Measurements from ENCODE around the gene MLLT3. TPM values are rescaled to one million over a fixed set of nuclear protein-coding genes. Genes with fewer than 3 reads are reported as not detected.
"Not testable (repeated sequence)": the region's sequence is repeated elsewhere in the genome, so short reads cannot be mapped to it uniquely, and the experiment has no call there.

Gene MLLT3
- total RNA-seq = 3.8 and 4.1 TPM in 2 replicates

DNA sequence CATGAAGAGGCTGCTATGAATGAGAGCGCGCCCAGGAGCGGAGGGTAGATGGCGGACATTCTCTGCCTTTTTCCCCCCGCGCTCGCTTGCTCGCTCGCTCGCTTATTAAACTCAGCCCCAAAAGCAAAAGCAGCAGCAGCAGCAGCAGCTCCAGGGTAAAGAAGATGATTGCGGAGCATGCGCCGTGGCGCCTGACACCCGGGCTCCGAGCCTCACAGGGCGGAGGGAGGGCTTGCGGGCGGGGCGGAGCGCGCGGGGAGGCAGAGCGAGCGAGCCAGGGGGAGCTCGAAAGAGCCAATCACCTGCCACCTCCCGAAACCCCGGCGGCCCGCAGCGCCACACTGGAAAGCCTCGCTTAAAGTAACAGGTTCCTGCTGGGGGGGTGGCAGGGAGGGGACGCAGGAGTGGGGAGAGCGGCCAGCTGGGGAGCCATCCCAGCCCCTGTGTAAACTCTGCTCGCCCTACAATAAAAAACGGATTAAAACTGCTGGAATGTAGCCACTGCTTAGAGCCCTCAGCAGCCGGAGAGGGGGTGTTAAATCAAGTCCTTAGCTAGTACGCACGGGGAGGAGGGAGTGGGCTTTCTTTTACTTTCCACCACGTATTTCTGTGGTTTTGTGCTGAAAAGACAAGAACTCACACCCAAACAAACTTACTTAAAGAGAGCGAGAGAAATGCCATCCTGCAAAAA is at the start of gene MLLT3:
MLLT3 (minus strand) TSS at position 170 of the 691 bp plus-strand sequence.
- peak; percentile 96 for DNase-seq (ENCODE audit: low read depth in 2 of 2)

DNA sequence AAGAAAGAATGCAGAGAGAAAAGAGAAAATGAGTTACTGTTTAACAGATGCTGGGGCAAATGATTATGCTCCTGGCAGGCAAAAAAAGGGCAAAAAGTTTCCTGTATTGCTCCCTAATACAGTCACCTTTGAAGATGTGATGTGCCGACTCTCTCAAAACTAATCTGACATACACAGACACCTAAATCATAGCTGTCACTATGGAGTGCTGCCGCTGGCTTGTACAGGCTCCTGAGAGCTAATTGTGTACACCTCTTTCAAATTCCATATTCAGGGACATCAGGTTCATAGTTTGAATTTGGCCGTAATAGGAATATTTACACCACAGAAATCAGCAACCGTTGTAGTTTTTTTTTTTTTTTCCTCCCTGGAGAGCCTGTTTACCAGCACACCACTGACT is 49.3 kb upstream of the MLLT3 start:
- DNase-seq (ENCODE audit: low read depth in 2 of 2) = no peak

DNA sequence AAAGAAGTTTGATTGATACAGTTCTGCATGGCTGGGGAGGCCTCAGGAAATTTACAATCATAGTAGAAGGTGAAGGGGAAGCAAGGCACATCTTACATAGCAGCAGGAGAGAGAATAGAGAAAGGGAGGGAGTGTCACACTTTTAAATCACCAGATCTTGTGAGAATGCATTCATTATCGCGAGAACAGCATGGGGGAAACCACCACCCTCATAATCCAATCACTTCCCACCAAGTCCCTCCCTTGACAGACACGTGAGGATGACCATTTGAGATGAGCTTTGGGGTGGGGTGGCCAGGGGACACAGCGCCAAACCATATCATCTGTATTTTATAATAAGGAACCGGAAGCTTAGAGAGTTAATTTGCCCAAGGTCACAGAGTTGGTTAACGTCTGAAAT is 48.1 kb upstream of the MLLT3 start:
- DNase-seq (ENCODE audit: low read depth in 2 of 2) = no peak

DNA sequence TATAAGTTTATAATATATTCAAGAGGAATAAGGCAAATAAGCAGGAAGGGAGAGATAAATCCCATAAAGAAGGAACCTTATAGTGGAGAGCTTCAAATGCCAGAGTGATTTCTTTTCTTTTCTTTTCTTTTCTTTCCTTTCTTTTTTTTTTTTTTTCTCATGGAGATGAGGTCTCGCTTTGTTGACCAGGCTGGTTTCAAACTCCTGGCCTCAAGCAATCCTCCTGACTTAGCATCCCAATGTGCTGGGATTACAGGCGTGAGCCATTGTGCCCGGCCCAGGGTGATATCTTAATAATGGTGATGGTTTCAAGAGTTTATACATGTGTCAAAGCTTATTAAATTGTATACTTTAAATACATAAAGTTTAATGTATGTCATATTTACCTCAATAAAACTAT is 42.2 kb upstream of the MLLT3 start:
- no peak for DNase-seq (ENCODE audit: low read depth in 2 of 2)

DNA sequence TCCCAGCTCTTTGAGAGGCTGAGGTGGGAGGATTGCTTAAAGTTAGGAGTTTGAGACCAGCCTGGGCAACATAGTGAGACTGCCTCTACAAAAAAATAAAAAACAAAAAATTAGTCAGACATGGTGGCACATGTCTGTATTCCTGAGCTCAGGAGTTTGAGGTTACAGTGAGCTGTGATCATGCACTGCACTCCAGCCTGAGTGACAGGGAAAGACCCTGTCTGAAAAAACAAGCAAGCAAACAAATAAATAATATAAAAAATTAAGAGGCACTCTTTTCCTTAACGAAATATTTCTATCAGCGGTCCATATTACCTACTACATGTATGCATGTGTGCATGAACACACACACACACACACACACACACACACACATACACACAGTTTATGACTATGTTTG is 40.8 kb upstream of the MLLT3 start:
- no peak for DNase-seq (ENCODE audit: low read depth in 2 of 2)

DNA sequence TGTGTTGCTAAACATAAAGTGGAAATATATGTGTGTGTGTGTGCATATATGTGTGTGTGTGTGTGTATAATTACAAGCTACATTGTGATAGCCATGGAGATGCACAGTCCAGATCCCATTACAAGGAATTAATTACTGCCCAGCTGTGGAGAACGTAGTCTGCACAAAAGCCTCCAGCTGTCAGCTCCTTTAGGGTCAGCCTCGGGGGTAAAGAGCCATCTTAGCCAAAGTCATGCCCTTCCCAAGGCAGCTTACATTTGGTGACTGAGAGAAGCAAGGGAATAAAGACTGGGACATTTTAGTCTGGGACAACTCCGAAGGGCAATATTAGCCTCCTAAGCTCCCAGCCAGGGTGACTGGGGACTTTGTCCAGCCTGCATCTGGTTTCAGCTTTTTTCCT is 39.9 kb upstream of the MLLT3 start:
- no peak for DNase-seq (ENCODE audit: low read depth in 2 of 2)

DNA sequence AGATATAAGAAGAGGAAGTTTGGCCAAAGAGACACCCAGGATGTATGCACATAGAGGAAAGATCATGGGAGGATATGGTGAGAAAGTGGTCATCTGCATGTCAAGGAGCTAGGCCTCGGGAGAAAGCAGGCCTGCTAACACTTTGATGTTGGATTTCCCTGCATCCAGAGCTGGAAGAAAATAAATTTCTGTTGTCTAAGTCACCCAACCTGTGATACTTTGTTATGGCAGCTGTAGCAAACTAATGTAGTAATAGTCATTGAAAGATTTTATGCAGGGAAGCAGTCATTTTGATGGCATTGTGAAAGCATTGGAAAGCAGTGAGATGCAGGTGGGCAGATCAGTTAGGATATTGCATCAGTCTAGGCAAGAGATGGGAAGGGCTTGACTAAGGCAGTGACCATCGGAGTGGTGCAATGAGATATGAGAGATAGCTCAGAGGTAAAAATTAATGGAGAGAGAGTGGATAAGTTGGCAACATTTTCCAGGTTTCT is 37.2 kb upstream of the MLLT3 start:
- no peak for DNase-seq (ENCODE audit: low read depth in 2 of 2)

DNA sequence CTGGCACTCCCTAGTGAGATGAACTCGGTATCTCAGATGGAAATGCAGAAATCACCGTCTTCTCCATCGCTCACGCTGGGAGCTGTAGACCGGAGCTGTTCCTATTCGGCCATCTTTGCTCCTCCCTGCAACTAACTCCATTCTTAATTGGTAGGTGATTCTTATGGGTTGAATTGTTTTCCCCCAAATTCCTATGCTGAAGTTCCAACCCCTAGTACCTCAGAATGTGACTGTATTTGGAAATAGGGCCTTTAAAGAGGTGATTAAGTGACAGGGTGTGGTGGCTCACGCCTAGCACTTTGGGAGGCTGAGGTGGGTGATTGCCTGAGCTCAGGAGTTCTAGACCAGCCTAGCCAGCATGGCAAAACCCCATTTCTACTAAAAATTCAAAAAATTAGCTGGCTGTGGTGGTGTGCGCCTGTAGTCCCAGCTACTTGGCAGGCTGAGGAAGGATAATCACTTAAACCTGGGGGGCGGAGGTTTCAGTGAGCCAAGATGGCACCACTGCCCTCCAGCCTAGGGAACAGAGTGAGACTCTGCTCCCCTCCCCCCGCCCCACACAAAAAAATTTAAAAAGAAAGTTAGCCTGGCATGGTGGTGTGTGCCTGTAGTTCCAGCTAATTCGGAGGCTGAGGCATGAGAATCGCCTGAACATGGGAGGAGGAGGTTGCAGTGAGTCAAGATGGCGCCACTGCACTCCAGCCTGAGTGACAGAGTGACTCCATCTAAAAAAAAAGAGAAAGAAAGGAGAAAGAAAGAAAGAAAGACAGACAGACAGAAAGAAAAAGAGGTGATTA is 36.6 kb upstream of the MLLT3 start:
- peak in 1 of 2 donors; percentile 2 for DNase-seq (ENCODE audit: low read depth in 2 of 2)

DNA sequence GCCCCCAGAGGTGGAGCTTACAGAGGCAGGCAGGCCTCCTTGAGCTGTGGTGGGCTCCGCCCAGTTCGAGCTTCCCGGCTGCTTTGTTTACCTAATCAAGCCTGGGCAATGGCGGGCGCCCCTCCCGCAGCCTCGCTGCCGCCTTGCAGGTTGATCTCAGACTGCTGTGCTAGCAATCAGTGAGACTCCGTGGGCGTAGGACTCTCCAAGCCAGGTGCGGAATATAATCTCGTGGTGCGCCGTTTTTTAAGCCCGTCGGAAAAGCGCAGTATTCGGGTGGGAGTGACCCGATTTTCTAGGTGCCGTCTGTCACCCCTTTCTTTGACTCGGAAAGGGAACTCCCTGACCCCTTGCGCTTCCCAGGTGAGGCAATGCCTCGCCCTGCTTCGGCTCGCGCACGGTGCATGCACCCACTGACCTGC is 36.0 kb upstream of the MLLT3 start:
- DNase-seq (ENCODE audit: low read depth in 2 of 2) = not testable (repeated sequence)

DNA sequence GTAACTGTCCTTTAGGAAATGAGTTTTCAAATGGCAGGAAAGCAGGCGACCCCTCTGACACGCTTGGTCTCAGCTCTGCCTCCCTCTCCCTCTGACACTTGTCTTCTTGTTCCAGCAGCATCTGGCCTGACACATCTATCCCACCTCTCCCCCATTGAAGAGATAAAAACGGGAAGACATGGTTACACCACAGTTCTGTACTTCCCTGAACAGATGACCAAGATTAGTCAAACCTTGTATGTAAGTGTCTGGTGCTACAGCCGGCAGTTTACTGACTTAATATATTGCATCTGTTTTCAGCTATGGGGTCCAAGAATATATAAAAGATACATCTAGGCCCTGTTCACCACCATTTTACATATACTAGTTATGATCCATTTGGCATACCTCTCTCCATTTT is 29.6 kb upstream of the MLLT3 start:
- DNase-seq (ENCODE audit: low read depth in 2 of 2) = no peak

DNA sequence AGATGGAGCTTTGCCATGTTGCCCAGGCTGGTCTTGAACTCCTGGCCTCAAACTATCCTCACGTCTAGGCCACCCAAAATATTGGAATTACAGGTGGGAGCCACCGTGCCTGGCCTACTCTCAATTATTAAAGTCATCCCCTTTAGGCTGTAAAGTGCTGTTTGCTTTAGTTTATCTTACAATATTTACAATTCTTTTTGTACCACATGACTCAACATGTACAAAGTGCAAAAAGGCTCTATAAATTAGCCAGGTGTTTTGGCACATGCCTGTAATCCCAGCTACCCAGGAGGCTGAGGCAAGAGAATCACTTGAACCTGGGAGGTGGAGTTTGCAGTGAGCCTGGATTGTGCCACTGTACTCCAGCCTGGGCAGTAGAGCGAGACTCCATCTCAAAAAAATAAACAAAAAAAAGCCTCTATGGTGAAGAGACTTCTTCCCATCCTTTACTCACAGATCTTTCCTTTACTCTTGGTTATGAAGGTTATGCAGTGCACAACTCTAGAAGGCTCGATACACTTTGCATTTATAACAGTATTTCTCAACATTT is 28.5 kb upstream of the MLLT3 start:
- no peak for DNase-seq (ENCODE audit: low read depth in 2 of 2)

DNA sequence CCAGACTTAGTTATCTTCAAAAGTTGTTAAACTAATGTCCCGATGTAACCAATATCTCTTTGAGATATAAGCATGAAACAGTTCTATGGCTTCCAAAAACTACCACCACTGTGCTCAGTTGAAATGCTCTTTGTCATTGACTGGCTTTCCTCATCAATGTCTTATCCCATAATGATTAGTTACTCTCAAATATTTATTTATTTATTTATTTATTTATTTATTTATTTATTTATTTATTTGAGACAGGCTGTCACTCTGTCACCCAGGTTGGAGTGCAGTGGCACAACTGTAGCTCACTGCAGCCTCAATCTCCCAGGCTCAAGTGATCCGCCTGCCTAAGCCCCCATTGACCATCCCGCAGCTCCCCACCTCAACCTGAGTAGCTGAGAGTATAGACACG is 28.0 kb upstream of the MLLT3 start:
- no peak for DNase-seq (ENCODE audit: low read depth in 2 of 2)

DNA sequence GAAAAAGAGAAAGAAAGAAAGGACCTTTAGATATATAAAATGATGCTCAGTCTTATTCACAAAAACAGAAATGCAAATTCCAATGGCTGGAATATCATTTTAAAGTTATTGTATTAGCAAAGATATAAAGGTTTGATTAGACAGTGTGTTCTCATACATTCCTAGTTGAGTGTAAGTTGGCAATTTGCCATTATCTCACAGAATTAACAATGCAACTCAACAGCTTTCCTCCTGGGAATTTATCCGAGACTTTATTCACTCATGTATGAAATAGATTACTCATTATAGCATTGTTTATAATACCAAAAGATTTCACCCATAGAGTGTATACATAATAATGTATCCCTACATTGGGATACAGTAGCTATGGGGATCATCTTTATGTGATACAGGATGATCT is 27.1 kb upstream of the MLLT3 start:
- peak; percentile 51 to 71 for DNase-seq (ENCODE audit: low read depth in 2 of 2)

DNA sequence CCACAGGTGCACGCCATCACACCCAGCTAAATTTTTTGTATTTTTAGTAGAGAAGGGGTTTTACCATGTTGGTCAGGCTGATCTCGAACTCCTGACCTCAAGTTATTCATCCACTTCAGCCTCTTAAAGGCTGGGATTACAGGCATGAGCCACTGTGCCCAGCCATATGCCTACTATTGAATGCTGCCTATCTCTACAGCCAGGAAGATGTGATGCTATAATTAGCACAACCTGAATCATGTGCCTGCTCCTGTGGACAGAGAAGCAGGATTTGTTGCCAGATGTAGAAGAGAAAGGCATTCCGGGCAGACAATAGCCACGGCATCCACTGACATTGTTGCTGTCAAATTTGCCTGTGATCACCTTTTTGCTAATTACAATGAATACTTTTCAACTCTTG is 24.4 kb upstream of the MLLT3 start:
- peak in 1 of 2 donors; percentile 76 for DNase-seq (ENCODE audit: low read depth in 2 of 2)

DNA sequence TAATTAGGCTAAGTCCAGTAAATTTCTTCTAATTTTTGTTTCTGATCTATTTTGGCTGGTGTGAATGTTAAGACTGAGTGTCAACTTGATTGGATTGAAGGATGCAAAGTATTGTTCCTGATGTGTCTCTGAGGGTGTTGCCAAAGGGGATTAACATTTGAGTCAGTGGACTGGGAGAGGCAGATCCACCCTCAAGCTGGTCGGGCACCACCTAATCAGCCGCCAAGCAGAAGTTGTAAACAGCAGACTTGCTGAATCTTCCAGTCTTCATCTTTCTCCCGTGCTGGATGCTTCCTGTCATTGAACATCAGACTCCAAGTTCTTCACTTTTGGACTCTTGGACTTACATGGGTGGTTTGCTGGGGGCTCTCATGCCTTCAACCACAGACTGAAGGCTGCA is 21.4 kb upstream of the MLLT3 start:
- DNase-seq (ENCODE audit: low read depth in 2 of 2) = no peak

DNA sequence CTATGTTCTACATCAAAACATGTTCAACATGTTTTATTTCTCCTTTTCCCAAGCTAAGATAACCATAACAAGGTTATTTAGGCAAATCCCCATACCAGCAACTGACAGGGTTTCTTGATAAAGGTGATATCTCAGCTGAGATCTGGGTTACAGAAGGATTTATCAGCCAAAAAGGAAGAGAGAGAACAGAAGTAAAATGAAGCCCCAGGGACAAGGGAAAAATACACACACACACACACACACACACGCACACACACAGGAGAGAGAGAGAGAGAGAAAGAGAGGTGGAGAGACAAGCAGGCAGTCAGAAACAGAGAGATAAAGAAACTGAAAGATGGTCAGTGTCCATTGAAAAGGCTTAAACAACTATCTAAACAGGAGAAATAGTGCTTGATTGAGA is 19.7 kb upstream of the MLLT3 start:
- DNase-seq (ENCODE audit: low read depth in 2 of 2) = no peak

DNA sequence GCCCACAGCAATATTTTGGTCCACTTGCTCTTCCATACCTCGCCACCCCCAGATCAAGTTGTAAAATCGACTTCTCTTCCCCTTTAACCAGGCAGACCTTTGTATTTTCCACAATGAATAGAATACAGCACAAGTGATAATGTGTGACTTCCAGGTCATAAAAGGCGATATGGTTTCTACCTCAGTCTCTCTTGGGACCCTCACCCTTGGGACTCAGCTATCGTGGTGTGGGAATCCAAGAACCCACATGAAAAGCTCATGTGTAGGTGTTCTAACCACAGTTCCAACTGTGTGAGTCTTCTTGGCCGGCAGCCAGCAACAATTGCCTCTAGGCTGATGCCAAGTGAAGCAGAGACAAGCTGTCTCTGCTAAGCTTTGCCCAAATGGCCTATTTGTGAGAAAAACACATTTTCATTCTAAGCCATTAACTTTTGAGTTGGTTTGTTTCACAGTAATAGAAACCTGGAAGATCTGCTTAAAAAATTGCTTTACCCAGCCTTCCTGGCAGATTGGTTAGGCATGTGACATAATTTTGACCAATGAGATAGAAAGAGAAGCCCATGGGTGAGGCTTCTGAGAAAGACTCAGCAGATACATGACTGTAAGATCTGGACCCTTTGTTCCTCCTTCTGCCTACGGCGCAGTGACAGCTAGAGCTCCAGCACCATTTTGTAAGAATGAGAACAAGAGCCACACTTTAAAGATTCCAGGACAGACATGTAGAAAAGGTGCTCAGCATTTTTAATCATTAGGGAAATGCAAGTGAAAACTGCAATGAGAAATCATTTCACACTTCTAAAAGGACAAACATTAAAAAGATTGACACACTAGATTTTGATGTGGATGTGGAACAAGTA is 18.3 kb upstream of the MLLT3 start:
- peak in 1 of 2 donors; percentile 12 for DNase-seq (ENCODE audit: low read depth in 2 of 2)

DNA sequence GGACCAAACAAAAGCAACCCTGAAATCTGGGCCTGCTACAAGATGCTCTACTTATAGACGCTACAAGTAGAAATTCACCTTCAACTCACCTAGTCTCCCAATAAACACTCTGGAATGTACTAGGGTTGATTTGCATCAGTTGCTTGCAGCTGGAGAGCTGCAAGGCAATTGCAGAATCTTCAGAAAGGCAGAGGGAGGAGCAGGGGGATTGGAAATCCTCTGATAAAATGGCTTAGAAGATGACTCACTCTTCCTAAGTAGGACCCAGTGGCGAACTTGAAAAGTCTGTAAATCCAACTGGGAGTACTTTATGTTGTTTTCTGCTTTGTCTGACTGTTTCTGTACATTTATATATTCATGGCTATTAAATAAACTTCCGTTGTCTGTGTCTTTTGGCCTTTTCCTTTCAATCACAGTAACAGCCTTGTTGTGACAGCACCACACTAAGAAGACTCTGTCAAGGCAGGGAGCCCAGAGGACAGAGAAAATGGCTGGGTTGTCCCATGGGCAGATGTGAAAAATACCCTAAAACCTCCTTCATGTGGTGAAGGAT is 14.7 kb upstream of the MLLT3 start:
- peak in 1 of 2 donors; percentile 11 for DNase-seq (ENCODE audit: low read depth in 2 of 2)

DNA sequence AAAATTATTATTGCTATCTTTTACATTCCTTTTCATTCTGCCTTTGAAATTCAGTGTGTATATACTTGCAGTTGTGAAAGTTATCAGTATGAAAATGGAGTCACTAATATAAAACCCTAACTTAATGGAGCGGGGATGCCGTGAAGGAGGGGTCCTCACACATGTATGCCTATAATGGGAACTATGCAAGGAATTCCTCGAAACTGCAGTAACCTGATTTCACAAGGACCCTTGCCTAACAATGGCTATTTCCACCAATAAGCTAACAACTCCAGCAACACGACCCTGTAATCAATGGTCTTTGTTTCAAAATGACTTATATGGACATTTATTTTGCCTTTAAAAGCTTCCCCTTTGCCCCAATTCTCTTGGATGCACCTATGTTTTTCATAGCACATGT is 12.6 kb upstream of the MLLT3 start:
- no peak for DNase-seq (ENCODE audit: low read depth in 2 of 2)

DNA sequence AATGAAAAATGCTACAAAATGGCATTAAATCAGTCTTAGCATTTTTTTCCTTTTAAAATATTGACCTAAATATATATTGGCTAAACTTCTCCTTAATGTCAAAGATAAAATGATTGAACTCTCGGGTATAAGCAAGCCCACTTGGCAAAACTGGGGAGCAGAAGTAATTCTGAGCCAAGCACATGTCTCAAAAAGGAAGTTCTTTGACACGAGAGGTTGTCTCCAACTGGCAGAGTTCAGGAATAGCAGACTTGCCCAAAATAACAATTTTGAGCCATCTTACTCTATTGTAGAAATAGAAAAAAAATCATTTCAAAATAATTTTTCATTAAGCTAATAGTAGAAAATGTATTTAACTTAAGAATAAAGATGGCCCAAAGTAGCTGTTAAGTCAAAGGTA is 10.4 kb upstream of the MLLT3 start:
- no peak for DNase-seq (ENCODE audit: low read depth in 2 of 2)

DNA sequence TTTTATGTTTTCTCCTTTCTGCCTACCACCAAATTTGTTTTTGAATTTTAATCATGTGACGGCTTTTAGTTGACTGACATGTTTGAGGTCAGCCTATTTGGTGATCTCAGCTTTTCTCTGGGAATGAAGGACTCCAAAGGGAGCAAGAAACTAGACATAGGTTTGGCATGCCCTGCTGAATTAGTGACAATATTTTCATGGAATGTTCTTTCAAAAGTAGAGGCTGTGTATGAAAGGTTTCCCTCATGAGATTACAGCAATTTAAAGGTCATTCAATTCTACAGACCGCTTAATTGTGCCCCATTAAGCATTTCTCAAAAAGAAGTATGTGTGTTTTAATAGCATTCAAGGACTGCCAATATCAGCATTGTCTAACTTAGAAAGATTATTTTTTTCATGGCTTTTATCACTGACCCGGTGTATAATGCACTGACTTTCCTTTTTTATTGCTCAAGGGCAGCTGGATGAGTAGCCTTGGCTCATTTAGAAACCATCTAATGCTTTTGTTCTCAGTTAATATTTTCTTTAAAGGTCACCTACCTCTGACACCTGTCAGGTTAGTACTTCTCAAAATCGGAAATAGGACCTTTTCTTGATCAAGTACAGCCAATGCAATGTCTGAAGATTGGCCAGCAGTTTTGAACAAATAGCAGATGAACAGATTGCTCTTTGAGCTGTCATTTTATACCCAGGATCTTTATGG is 8.1 kb upstream of the MLLT3 start:
- no peak for DNase-seq (ENCODE audit: low read depth in 2 of 2)

Measured in lung microvascular endothelial cell (primary cell).